Kidney (tissue), 14 donors: ENCODE measurements around the gene C1orf141. TPM values are rescaled to one million over a fixed set of nuclear protein-coding genes. Genes with fewer than 3 reads are reported as not detected.
"Not testable (repeated sequence)": the region's sequence is repeated elsewhere in the genome, so short reads cannot be mapped to it uniquely, and the experiment has no call there.

Source experiments
- DNase-seq, 5 donors: peaks; one replicate each; pipeline ENCODE4 v3.0.0-alpha.2; 2013 to 2020
- FAIRE-seq: peaks from 2 replicates; lab custom pipeline; 2012; peaks lifted over from hg19 to GRCh38; lab: Jason Lieb, UNC
- H3K27ac ChIP-seq, 2 donors: one replicate each; pipeline ENCODE4 v1.7.0; 2013; ENCODE audit warnings: low read depth in 2 of 2, low read length in 2 of 2, inconsistent platforms in 1 of 2
- H3K27me3 ChIP-seq: one replicate; pipeline ENCODE4 v1.7.1; 2013; ENCODE audit warnings: low read length, inconsistent platforms; ENCODE audit not compliant: control insufficient read depth, insufficient read depth
- H3K36me3 ChIP-seq, 3 donors: one replicate each; pipeline versions ENCODE4 v1.7.0 to v1.7.1; 2013; ENCODE audit warnings: low read length in 3 of 3, control low read depth in 1 of 3, inconsistent platforms in 1 of 3; ENCODE audit not compliant: insufficient read depth in 3 of 3, control insufficient read depth in 2 of 3
- H3K4me1 ChIP-seq, 3 donors: one replicate each; pipeline versions ENCODE4 v1.7.0 to v1.7.1; 2013; ENCODE audit warnings: low read length in 3 of 3, inconsistent platforms in 1 of 3, low read depth in 1 of 3; ENCODE audit not compliant: control insufficient read depth in 2 of 3, insufficient read depth in 2 of 3
- H3K4me3 ChIP-seq, 3 donors: one replicate each; pipeline versions ENCODE4 v1.7.0 to v1.8.1; 2013; ENCODE audit warnings: low read length in 3 of 3, control low read depth in 1 of 3, inconsistent platforms in 1 of 3
- H3K9ac ChIP-seq, 3 donors: one replicate each; pipeline versions ENCODE4 v1.7.0 to v1.7.1; 2013; ENCODE audit warnings: low read length in 3 of 3, control low read depth in 1 of 3, inconsistent platforms in 1 of 3
- H3K9me3 ChIP-seq, 3 donors: one replicate each; pipeline versions ENCODE4 v1.7.0 to v1.7.1; 2013; ENCODE audit warnings: low read length in 3 of 3, control low read depth in 1 of 3, inconsistent platforms in 1 of 3; ENCODE audit not compliant: control insufficient read depth in 2 of 3, insufficient read depth in 1 of 3
- CTCF ChIP-seq: IDR thresholded peaks from 3 replicates; pipeline ENCODE4 v1.5.1; 2012; ENCODE audit warnings: mild to moderate bottlenecking, moderate library complexity, borderline replicate concordance; ENCODE audit not compliant: insufficient read depth; ENCODE audit errors: extremely low read depth
- intact Hi-C: fragments of 100-400 bp; cut with DNase I; formaldehyde crosslinking; loops from one replicate; pipeline ENCODE4 v1.11.1; 2022
- polyA plus RNA-seq: library from polyadenylated mRNA; stranded (reverse); fragments of 350-450 nt; fragmentation: Illumina TruSeq; extraction: RNeasy Lipid Tissue Mini Kit (QIAGEN cat#74804); gene quantifications from one replicate; pipeline ENCODE4 v1.2.3, GENCODE V29; 2014; ENCODE audit warnings: low read depth, low replicate concordance; ENCODE audit not compliant: insufficient read depth
- total RNA-seq: library from RNA; stranded (reverse); fragmentation: NEBNext Ultra II Directional; extraction: Animal tissue kit (Norgen Biotek cat#: 25700); gene quantifications from one replicate; pipeline ENCODE4 v1.2.1, GENCODE V29; 2021
- donor health status: control.
- donor health status: control.
- donor health status: control.
- donor health status: control.
- donor health status: control.
- donor health status: DM: yes; HTN: yes; CAD: no.
- donor health status: Normal renal cell carcinoma (clear cell type).

The C1orf141 gene
- total and polyA plus RNA-seq, 2 donors from 2014 or later = not detected

GRCh38 chr1:67072749-67073148, 62.0 kb downstream of the C1orf141 start:
- Histone ChIP-seq H3K36me3 (no peaks in the 10 kb centered on the region), H3K4me3 (no peak overlapping the region), H3K4me1 (no peaks in the 10 kb centered on the region), H3K9ac (no peak overlapping the region), H3K27me3 (no peaks in the 10 kb centered on the region), H3K9me3 (peaks cover 0 to 2% (median 0%) of the 10 kb centered on the region in 3 donors), H3K27ac (no peak overlapping the region)
- intact Hi-C loops = no loop called here
- no peak for TF ChIP-seq CTCF
- DNase-seq (no peak), FAIRE-seq (no peak)

GRCh38 chr1:67067655-67068054, 67.1 kb downstream of the C1orf141 start:
- DNase-seq, intact Hi-C loops, H3K36me3 ChIP-seq, FAIRE-seq, H3K4me3 ChIP-seq, H3K27me3 ChIP-seq, H3K9ac ChIP-seq, H3K9me3 ChIP-seq, H3K4me1 ChIP-seq, H3K27ac ChIP-seq: not testable (repeated sequence)

GRCh38 chr1:67062412-67062811, 72.4 kb downstream of the C1orf141 start:
- Histone ChIP-seq H3K9me3 (no peaks in the 10 kb centered on the region), H3K4me3 (no peak overlapping the region), H3K27ac (no peak overlapping the region), H3K36me3 (no peaks in the 10 kb centered on the region), H3K27me3 (no peaks in the 10 kb centered on the region), H3K9ac (no peak overlapping the region), H3K4me1 (no peaks in the 10 kb centered on the region)
- no peak for TF ChIP-seq CTCF
- DNase-seq (no peak), FAIRE-seq (no peak)
- intact Hi-C loops = no loop called here

GRCh38 chr1:67061266-67061665, 73.5 kb downstream of the C1orf141 start:
- H3K36me3 ChIP-seq = no peaks in the 10 kb centered on the region
- FAIRE-seq (no peak), DNase-seq (no peak)
- H3K27ac ChIP-seq = no peak overlapping the region
- no peak for TF ChIP-seq CTCF
- H3K4me3 ChIP-seq = no peak overlapping the region
- no peaks in the 10 kb centered on the region for H3K27me3 ChIP-seq
- H3K9me3 ChIP-seq = no peaks in the 10 kb centered on the region
- no peaks in the 10 kb centered on the region for H3K4me1 ChIP-seq
- no peak overlapping the region for H3K9ac ChIP-seq
- intact Hi-C loops = no loop called here
